DND-41 (cell line): ENCODE data around the gene MARK4.
"Not testable (repeated sequence)": the region's sequence is repeated elsewhere in the genome, so short reads cannot be mapped to it uniquely, and the experiment has no call there.

Source experiments
- ATAC-seq: fragments of 200-7000 bp; cut with Tn5 transposase; 3 replicates; pipeline ENCODE4 v1.9.1; 2021; ENCODE audit warnings: low read depth; ENCODE audit not compliant: insufficient read depth
- DNase-seq: peaks from one replicate; pipeline ENCODE4 v3.0.0-alpha.2; 2020
- H2AFZ ChIP-seq: 2 replicates; pipeline ENCODE4 v1.6.0; 2012; ENCODE audit warnings: low read depth, low read length
- H3K27ac ChIP-seq: 2 replicates; pipeline ENCODE4 v1.5.1; 2012; ENCODE audit warnings: low read length, inconsistent platforms
- H3K27me3 ChIP-seq: fragments of 200-600 bp; sonication (generic); 2 replicates; pipeline ENCODE4 v1.6.0; 2012; ENCODE audit warnings: low read length, mild to moderate bottlenecking, inconsistent platforms; ENCODE audit not compliant: insufficient read depth, poor library complexity
- H3K36me3 ChIP-seq: 2 replicates; pipeline ENCODE4 v1.5.1; 2012; ENCODE audit warnings: low read length, inconsistent platforms; ENCODE audit not compliant: insufficient read depth
- H3K4me1 ChIP-seq: 2 replicates; pipeline ENCODE4 v1.5.1; 2012; ENCODE audit warnings: mild to moderate bottlenecking, low read length; ENCODE audit not compliant: insufficient read depth
- H3K4me2 ChIP-seq: 2 replicates; pipeline ENCODE4 v1.6.0; 2012; ENCODE audit warnings: mild to moderate bottlenecking, moderate library complexity, low read length, inconsistent platforms; ENCODE audit not compliant: insufficient read depth
- H3K4me3 ChIP-seq, 2 experiments: fragments of 200-600 bp in 1 of 2; shearing (Covaris generic) in 1 of 2; 2 replicates each; pipeline ENCODE4 v1.5.1; 2012 to 2016; ENCODE audit warnings: inconsistent platforms in 2 of 2, low read length in 2 of 2, mild to moderate bottlenecking in 2 of 2, low read depth in 1 of 2, moderate library complexity in 1 of 2
- H3K79me2 ChIP-seq: 2 replicates; pipeline ENCODE4 v1.6.0; 2012; ENCODE audit warnings: low read length, inconsistent platforms; ENCODE audit not compliant: insufficient read depth
- H3K9ac ChIP-seq: 2 replicates; pipeline ENCODE4 v1.6.0; 2012; ENCODE audit warnings: low read depth, mild to moderate bottlenecking, inconsistent platforms, low read length, moderate library complexity
- H3K9me3 ChIP-seq: 2 replicates; pipeline ENCODE4 v1.5.1; 2012; ENCODE audit warnings: low read length, moderate library complexity, mild to moderate bottlenecking, inconsistent platforms; ENCODE audit not compliant: insufficient read depth, severe bottlenecking
- H4K20me1 ChIP-seq: 2 replicates; pipeline ENCODE4 v1.6.0; 2012; ENCODE audit warnings: low read length; ENCODE audit not compliant: insufficient read depth
- CTCF ChIP-seq: IDR thresholded peaks from 2 replicates; pipeline ENCODE4 v1.5.1; 2012; ENCODE audit warnings: borderline replicate concordance, low read length, moderate library complexity, mild to moderate bottlenecking; ENCODE audit not compliant: poor library complexity, severe bottlenecking; ENCODE audit errors: extremely low read depth
- EZH2 ChIP-seq: IDR thresholded peaks from 3 replicates; pipeline ENCODE4 v1.6.1; 2012; ENCODE audit warnings: borderline replicate concordance, low read depth, mild to moderate bottlenecking, moderate library complexity, low read length, inconsistent platforms; ENCODE audit not compliant: severe bottlenecking

Gene MARK4

GRCh38 chr19:45307361-45307760 lies 56.3 kb downstream of the MARK4 start:
- Histone ChIP-seq H3K27ac (no peak overlapping the region), H4K20me1 (peaks cover 4% of the 10 kb centered on the region; the same call in 1 of the 2 replicates), H3K4me3 (no peak overlapping the region), H3K79me2 (no peaks in the 10 kb centered on the region), H3K36me3 (no peaks in the 10 kb centered on the region), H3K9ac (no peak overlapping the region), H3K4me2 (no peak overlapping the region), H3K4me1 (no peaks in the 10 kb centered on the region), H3K9me3 (no peaks in the 10 kb centered on the region), H2AFZ (no peak overlapping the region), H3K27me3 (no peaks in the 10 kb centered on the region)
- TF ChIP-seq EZH2 (no peak), CTCF (no peak)
- ATAC-seq: no peak
- no peak for DNase-seq

- not testable (repeated sequence) for ATAC-seq, H3K27me3 ChIP-seq, H3K27ac ChIP-seq
These were observed 58.3 kb downstream of the MARK4 start for GRCh38 chr19:45309322-45309721.

GRCh38 chr19:45311621-45312020 lies 60.5 kb downstream of the MARK4 start:
- Histone ChIP-seq H3K36me3 (no peaks in the 10 kb centered on the region), H3K4me1 (no peaks in the 10 kb centered on the region), H2AFZ (no peak overlapping the region), H3K4me3 (no peak overlapping the region), H3K27ac (no peak overlapping the region), H3K9me3 (no peaks in the 10 kb centered on the region), H3K79me2 (no peaks in the 10 kb centered on the region), H4K20me1 (no peaks in the 10 kb centered on the region), H3K9ac (no peak overlapping the region), H3K27me3 (peaks cover 3% of the 10 kb centered on the region), H3K4me2 (no peak overlapping the region)
- TF ChIP-seq EZH2 (no peak), CTCF (no peak)
- no peak for ATAC-seq
- no peak for DNase-seq

More at GRCh38 chr19:45309322-45309721, 58.3 kb downstream of the MARK4 start:
- not testable (repeated sequence) for H3K9me3 ChIP-seq, H4K20me1 ChIP-seq, H3K4me2 ChIP-seq, H3K36me3 ChIP-seq, H3K79me2 ChIP-seq, H3K9ac ChIP-seq, H3K4me3 ChIP-seq, H2AFZ ChIP-seq, DNase-seq, H3K4me1 ChIP-seq

GRCh38 chr19:45312285-45312684 lies 61.2 kb downstream of the MARK4 start:
- H3K27ac ChIP-seq, H2AFZ ChIP-seq, ATAC-seq: not testable (repeated sequence)

More at GRCh38 chr19:45312285-45312684, 61.2 kb downstream of the MARK4 start:
- H3K36me3 ChIP-seq, H3K27me3 ChIP-seq, H3K4me2 ChIP-seq, H3K4me1 ChIP-seq, DNase-seq, H3K9ac ChIP-seq, H3K79me2 ChIP-seq, H4K20me1 ChIP-seq, H3K9me3 ChIP-seq, H3K4me3 ChIP-seq: not testable (repeated sequence)
